CD14-positive monocyte (primary cell): Measurements from ENCODE around the gene RHOT1. TPM values are rescaled to one million over a fixed set of nuclear protein-coding genes. Genes with fewer than 3 reads are reported as not detected.
"Not testable (repeated sequence)": the region's sequence is repeated elsewhere in the genome, so short reads cannot be mapped to it uniquely, and the experiment has no call there.

ENCODE experiments used
- DNase-seq, 3 donors: peaks; one replicate each; pipeline ENCODE4 v3.0.0-alpha.2; 2011 to 2022
- H2AFZ ChIP-seq: 2 replicates; pipeline ENCODE4 v1.6.0; 2012; ENCODE audit warnings: mild to moderate bottlenecking, low read depth, low read length, inconsistent platforms; ENCODE audit not compliant: insufficient read depth, poor library complexity, severe bottlenecking
- H3K27ac ChIP-seq, 2 donors: 1 replicate in 1 of 2; 2 replicates in 1 of 2; pipeline ENCODE4 v1.5.1; 2012 to 2013; ENCODE audit warnings: low read length in 2 of 2, control low read depth in 1 of 2, inconsistent platforms in 1 of 2, low read depth in 1 of 2, mild to moderate bottlenecking in 1 of 2
- H3K27me3 ChIP-seq, 2 donors: one replicate each; pipeline versions ENCODE4 v1.6.0 to v1.6.1; 2011 to 2013; ENCODE audit warnings: low read length in 2 of 2; ENCODE audit not compliant: control insufficient read depth in 2 of 2, insufficient read depth in 2 of 2
- H3K36me3 ChIP-seq, 2 donors: replicated peaks in 1 of 2; 1 replicate in 1 of 2; 2 replicates in 1 of 2; pipeline versions ENCODE4 v1.5.1 to v1.6.1; 2012 to 2013; ENCODE audit warnings: low read length in 2 of 2, control low read depth in 1 of 2, inconsistent platforms in 1 of 2, mild to moderate bottlenecking in 1 of 2; ENCODE audit not compliant: insufficient read depth in 2 of 2, control insufficient read depth in 1 of 2
- H3K4me1 ChIP-seq, 2 donors: 1 replicate in 1 of 2; 2 replicates in 1 of 2; pipeline versions ENCODE4 v1.5.1 to v1.6.1; 2012 to 2013; ENCODE audit warnings: low read length in 2 of 2, control low read depth in 1 of 2, inconsistent platforms in 1 of 2, mild to moderate bottlenecking in 1 of 2, moderate library complexity in 1 of 2; ENCODE audit not compliant: insufficient read depth in 2 of 2, control insufficient read depth in 1 of 2
- H3K4me2 ChIP-seq: replicated peaks from 2 replicates; pipeline ENCODE3; 2012; ENCODE audit warnings: low read length, moderate library complexity, mild to moderate bottlenecking; ENCODE audit not compliant: poor library complexity, severe bottlenecking; ENCODE audit errors: extremely low read depth
- H3K4me3 ChIP-seq, 3 experiments: fragments of 200-600 bp in 1 of 3; sonication (generic) in 1 of 3; replicated peaks in 1 of 3; 1 replicate in 2 of 3; 2 replicates in 1 of 3; pipeline ENCODE4 v1.5.1; 2011 to 2013; ENCODE audit warnings: low read length in 3 of 3, mild to moderate bottlenecking in 3 of 3, control low read depth in 2 of 3, low read depth in 2 of 3, inconsistent platforms in 1 of 3, moderate library complexity in 1 of 3
- H3K79me2 ChIP-seq: 2 replicates; pipeline ENCODE4 v1.6.0; 2012; ENCODE audit warnings: mild to moderate bottlenecking, control low read depth, inconsistent platforms, low read length, moderate library complexity; ENCODE audit not compliant: insufficient read depth
- H3K9ac ChIP-seq: 2 replicates; pipeline ENCODE4 v1.6.0; 2017; ENCODE audit warnings: low read length, mild to moderate bottlenecking; ENCODE audit not compliant: insufficient read depth, poor library complexity, severe bottlenecking
- H3K9me3 ChIP-seq, 2 donors: replicated peaks in 1 of 2; 1 replicate in 1 of 2; 2 replicates in 1 of 2; pipeline versions ENCODE4 v1.5.1 to v1.6.1; 2012 to 2013; ENCODE audit warnings: low read length in 2 of 2, control low read depth in 1 of 2; ENCODE audit not compliant: control insufficient read depth in 1 of 2, insufficient read depth in 1 of 2
- H4K20me1 ChIP-seq: 2 replicates; pipeline ENCODE4 v1.6.0; 2012; ENCODE audit warnings: mild to moderate bottlenecking, low read length, control low read depth, moderate library complexity; ENCODE audit not compliant: insufficient read depth
- H3K27ac Mint-ChIP-seq, 7 donors: one replicate each; pipeline ENCODE4 v1.8.0; 2020; ENCODE audit warnings: mild to moderate bottlenecking in 7 of 7, mixed read lengths in 7 of 7, moderate library complexity in 6 of 7, inconsistent platforms in 2 of 7
- H3K27me3 Mint-ChIP-seq, 3 donors: one replicate each; pipeline ENCODE4 v1.8.0; 2021 to 2022; ENCODE audit warnings: low read depth in 3 of 3, mild to moderate bottlenecking in 3 of 3, mixed read lengths in 3 of 3, moderate library complexity in 3 of 3, inconsistent platforms in 1 of 3
- H3K36me3 Mint-ChIP-seq, 2 donors: one replicate each; pipeline ENCODE4 v1.8.0; 2020; ENCODE audit warnings: mixed read lengths in 2 of 2, inconsistent platforms in 1 of 2, mild to moderate bottlenecking in 1 of 2
- H3K4me1 Mint-ChIP-seq: one replicate; pipeline ENCODE4 v1.8.0; 2020; ENCODE audit warnings: mild to moderate bottlenecking, mixed read lengths
- H3K4me3 Mint-ChIP-seq, 2 donors: one replicate each; pipeline ENCODE4 v1.8.0; 2020; ENCODE audit warnings: mild to moderate bottlenecking in 2 of 2, mixed read lengths in 2 of 2, moderate library complexity in 1 of 2
- H3K9me3 Mint-ChIP-seq, 7 donors: one replicate each; pipeline ENCODE4 v1.8.0; 2020 to 2022; ENCODE audit warnings: mixed read lengths in 7 of 7, mild to moderate bottlenecking in 6 of 7, moderate library complexity in 6 of 7, inconsistent platforms in 2 of 7
- CTCF ChIP-seq: fragments of 200-600 bp; IDR thresholded peaks from one replicate; pipeline ENCODE4 v1.8.0; 2022; ENCODE audit warnings: antibody characterized with exemption, mild to moderate bottlenecking
- WGBS: methylation state at CpG from one replicate; pipeline ENCODE4 v1.1.5; 2013; ENCODE audit warnings: missing lambda C conversion rate; ENCODE audit not compliant: insufficient coverage; 5-methylcytosine and 5-hydroxymethylcytosine counted together
- intact Hi-C, 2 donors: fragments of 100-400 bp; cut with micrococcal nuclease; formaldehyde crosslinking; loops; one replicate each; pipeline versions ENCODE4 v1.15.0 to v1.15.1; 2023
- polyA minus RNA-seq: library from RNA; depleted of rRNA, polyadenylated mRNA; stranded (reverse); fragments of >200 nt; gene quantifications from 2 replicates; pipeline ENCODE4 v1.2.3, GENCODE V29; 2012
- polyA plus RNA-seq, 3 donors: library from polyadenylated mRNA; depleted of rRNA in 1 of 3; unstranded in 2 of 3; stranded (reverse) in 1 of 3; fragments of 300-500 nt in 2 of 3; fragments of >200 nt in 1 of 3; fragmentation: Illumina TruSeq in 2 of 3; gene quantifications; 1 replicate in 2 of 3; 2 replicates in 1 of 3; pipeline ENCODE4 v1.2.3, GENCODE V29; 2012 to 2021
- total RNA-seq, 12 experiments: library from RNA in 1 of 12; stranded (reverse) in 1 of 12; fragments of 120-200 nt in 1 of 12; gene quantifications; one replicate each; pipeline ENCODE4 v1.2.4 and lab custom pipeline; 2013 to 2026; ENCODE audit warnings: mixed read lengths in 6 of 12, inconsistent platforms in 1 of 12

RHOT1 gene
- 78.6 TPM for total RNA-seq (2013)
- polyA plus RNA-seq (10 to 100 TPM; 45.9 to 60.5 (median 51.9) TPM), polyA minus RNA-seq (28.0 and 51.9 TPM in 2 replicates), total RNA-seq (lab: John Stamatoyannopoulos, UW) (19.4 to 111 (median 68.6) reads per million in 11 experiments)

- Histone ChIP-seq H4K20me1 (peaks cover 44% of the 10 kb centered on the region), H3K4me1 (peaks cover 33 to 49% of the 10 kb centered on the region in 2 donors), H3K79me2 (peaks cover 49% of the 10 kb centered on the region), H3K4me2 (peak within 1 kb of the TSS; percentile 99), H3K9me3 (no peaks in the 10 kb centered on the region), H3K4me3 (peak within 1 kb of the TSS; percentile 64 to 100 (median 66)), H3K36me3 (peaks cover 0 to 6% of the 10 kb centered on the region in 2 donors), H3K27ac (peak within 1 kb of the TSS; percentile 91 to 93), H3K27me3 (no peaks in the 10 kb centered on the region), H3K9ac (peak within 1 kb of the TSS; percentile 89), H2AFZ (peak within 1 kb of the TSS; percentile 90)
- H3K4me3 Mint-ChIP-seq, result peak within 1 kb of the TSS; percentile 99 to 100
- H3K36me3 Mint-ChIP-seq, result peaks cover 0 to 8% of the 10 kb centered on the region in 2 donors
- H3K27ac Mint-ChIP-seq, result peak within 1 kb of the TSS; percentile 93 to 97 (median 95)
- peak; percentile 40 for TF ChIP-seq CTCF
- H3K27me3 Mint-ChIP-seq, result peaks cover 0 to 1% (median 0%) of the 10 kb centered on the region in 3 donors
- under 1% methylated on average over 71 of the region's 84 CpGs for WGBS
- intact Hi-C loops, result loop anchor here in 1 of 2 donors (5.0 to 10.0 kb wide), 2 partner anchors 135 to 173 kb away; partner anchors contain the start of gene LRRC37B
- DNase-seq, result peak; percentile 63 to 85 (median 67)
- H3K4me1 Mint-ChIP-seq, result peaks cover 51% of the 10 kb centered on the region
- H3K9me3 Mint-ChIP-seq, result peaks cover 0 to 5% (median 0%) of the 10 kb centered on the region in 7 donors
Observed at GRCh38 chr17:32142038-32142856, at the start of gene RHOT1. Gene RHOT1, plus strand, starts transcription at chr17:32142502. Its CDS starts 191 bp downstream, at chr17:32142693.

GRCh38 chr17:32099686-32100085, 42.6 kb upstream of the RHOT1 start:
- intact Hi-C loops, result no loop called here

GRCh38 chr17:32100323-32100722, 42.0 kb upstream of the RHOT1 start:
- H3K4me1 Mint-ChIP-seq, result peaks cover 20% of the 10 kb centered on the region
- H2AFZ ChIP-seq, H3K9me3 ChIP-seq, DNase-seq, intact Hi-C loops, H3K27me3 ChIP-seq, H3K4me3 Mint-ChIP-seq, H3K9me3 Mint-ChIP-seq, H3K36me3 Mint-ChIP-seq, H3K4me3 ChIP-seq, H3K79me2 ChIP-seq, H3K4me2 ChIP-seq, H3K27ac ChIP-seq, H3K27me3 Mint-ChIP-seq, H3K27ac Mint-ChIP-seq, H3K9ac ChIP-seq, H4K20me1 ChIP-seq, H3K36me3 ChIP-seq: not testable (repeated sequence)
- peaks cover 13 to 14% of the 10 kb centered on the region in 2 donors for H3K4me1 ChIP-seq
- 100% methylated on average over 1 of the region's 8 CpGs for WGBS

More at GRCh38 chr17:32099686-32100085, 42.6 kb upstream of the RHOT1 start:
- Histone ChIP-seq H3K4me2 (no peak overlapping the region), H3K4me3 (no peak overlapping the region), H3K36me3 (no peaks in the 10 kb centered on the region), H3K9ac (no peak overlapping the region), H3K79me2 (no peaks in the 10 kb centered on the region), H3K9me3 (no peaks in the 10 kb centered on the region), H2AFZ (no peak overlapping the region), H3K4me1 (peaks cover 13% of the 10 kb centered on the region in 2 donors), H3K27me3 (no peaks in the 10 kb centered on the region), H3K27ac (no peak overlapping the region), H4K20me1 (no peaks in the 10 kb centered on the region)
- H3K36me3 Mint-ChIP-seq, result no peaks in the 10 kb centered on the region
- H3K27ac Mint-ChIP-seq, result no peak overlapping the region
- no peak for DNase-seq
- no peak for TF ChIP-seq CTCF
- no CpG with 5 or more reads among the region's 2 CpGs for WGBS
- peaks cover 18% of the 10 kb centered on the region for H3K4me1 Mint-ChIP-seq
- H3K27me3 Mint-ChIP-seq, result peaks cover 0 to 5% (median 3%) of the 10 kb centered on the region in 3 donors
- H3K4me3 Mint-ChIP-seq, result no peak overlapping the region
- H3K9me3 Mint-ChIP-seq, result peaks cover 0 to 1% (median 0%) of the 10 kb centered on the region in 7 donors
